ENCODE results near the gene EXOSC3. TPM values are rescaled to one million over a fixed set of nuclear protein-coding genes. Genes with fewer than 3 reads are reported as not detected.

EXOSC3 gene
- total and polyA plus RNA-seq, 10 of the 15 experiments (the other 5 are each of a cell fraction or from before 2014, with no cell fraction given) = 8.2 to 161 (median 61.4) TPM

DNA sequence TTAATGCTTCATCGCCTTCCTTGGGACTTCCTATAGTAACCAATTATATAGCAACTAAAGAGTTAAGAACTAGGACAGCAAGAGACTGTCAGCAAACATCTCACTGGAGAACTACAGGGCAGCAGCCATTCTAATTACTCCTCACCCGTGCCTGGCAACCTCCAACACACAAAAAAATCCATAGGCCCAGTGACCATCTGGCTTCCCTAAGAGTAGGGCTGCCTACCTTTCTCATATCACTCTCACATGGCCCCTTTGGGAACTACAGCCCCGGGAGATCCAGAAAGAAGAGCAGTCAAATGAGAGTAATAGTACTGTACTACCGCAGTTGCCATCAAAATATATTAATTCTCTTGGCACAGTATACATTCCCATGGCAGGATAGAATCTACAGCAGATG, 21.4 kb upstream of the EXOSC3 start:
- Histone ChIP-seq H2AFZ (ENCODE audit: control insufficient read depth, low read depth, low read length) (no peak overlapping the region), H3K27ac (ENCODE audit: control insufficient read depth, insufficient read depth) (no peak overlapping the region), H4K20me1 (ENCODE audit: control insufficient read depth, insufficient read depth) (peaks cover 3% of the 10 kb centered on the region; the same call in 1 of the 2 replicates), H3K36me3 (ENCODE audit: control insufficient read depth in 2 of 2, insufficient read depth in 2 of 2, low read length in 1 of 2) (0 out of 4 replicates have a peak, but pooled peaks cover 0 to 2% of the 10 kb centered on the region in 2 experiments), H3K9me3 (replicated peaks; ENCODE audit: control insufficient read depth, insufficient read depth, low read length) (no peaks in the 10 kb centered on the region), H3K4me2 (ENCODE audit: control insufficient read depth, insufficient read depth) (no peak overlapping the region), H3K79me2 (ENCODE audit: control insufficient read depth, insufficient read depth, low read length) (peaks cover 38% of the 10 kb centered on the region), H3K4me1 (ENCODE audit: control insufficient read depth, insufficient read depth, low read length) (0 out of 2 replicates have a peak, but pooled peaks cover 3% of the 10 kb centered on the region), H3K4me3 (no peak overlapping the region), H3K27me3 (replicated peaks in 1 of 2; ENCODE audit: control insufficient read depth in 2 of 2, insufficient read depth in 2 of 2, low read length in 1 of 2) (no peaks in the 10 kb centered on the region), H3K9ac (ENCODE audit: control insufficient read depth, insufficient read depth, low read length) (no peak overlapping the region)
- DNase-seq (ENCODE audit: low read depth, low spot score) = no peak
- CTCF ChIA-PET = no interaction called here
- POLR2A ChIA-PET = no interaction called here
- ATAC-seq = no peak; the same call in 2 of the 3 replicates
- no peak for FAIRE-seq
- intact Hi-C loops (cut with micrococcal nuclease; ENCODE audit: unreplicated experiment) (no loop called here), in situ Hi-C loops (cut with MboI) (no loop called here)
- no TSS peak for BruUV-seq (replicated peaks)
- no peak for TF ChIP-seq SMAD1 (IDR thresholded peaks at IDR 0.05; ENCODE audit: low read depth, partially characterized antibody)
- TF ChIP-seq, protein P1, sequence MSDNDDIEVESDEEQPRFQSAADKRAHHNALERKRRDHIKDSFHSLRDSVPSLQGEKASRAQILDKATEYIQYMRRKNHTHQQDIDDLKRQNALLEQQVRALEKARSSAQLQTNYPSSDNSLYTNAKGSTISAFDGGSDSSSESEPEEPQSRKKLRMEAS (IDR thresholded peaks at IDR 0.05; ENCODE audit: low read depth, low read length) = no peak
- TF ChIP-seq, protein P2, sequence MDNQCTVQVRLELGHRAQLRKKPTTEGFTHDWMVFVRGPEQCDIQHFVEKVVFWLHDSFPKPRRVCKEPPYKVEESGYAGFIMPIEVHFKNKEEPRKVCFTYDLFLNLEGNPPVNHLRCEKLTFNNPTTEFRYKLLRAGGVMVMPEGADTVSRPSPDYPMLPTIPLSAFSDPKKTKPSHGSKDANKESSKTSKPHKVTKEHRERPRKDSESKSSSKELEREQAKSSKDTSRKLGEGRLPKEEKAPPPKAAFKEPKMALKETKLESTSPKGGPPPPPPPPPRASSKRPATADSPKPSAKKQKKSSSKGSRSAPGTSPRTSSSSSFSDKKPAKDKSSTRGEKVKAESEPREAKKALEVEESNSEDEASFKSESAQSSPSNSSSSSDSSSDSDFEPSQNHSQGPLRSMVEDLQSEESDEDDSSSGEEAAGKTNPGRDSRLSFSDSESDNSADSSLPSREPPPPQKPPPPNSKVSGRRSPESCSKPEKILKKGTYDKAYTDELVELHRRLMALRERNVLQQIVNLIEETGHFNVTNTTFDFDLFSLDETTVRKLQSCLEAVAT (IDR thresholded peaks at IDR 0.05) = no peak
- TF ChIP-seq RAD51 (IDR thresholded peaks at IDR 0.05) = no peak
- TF ChIP-seq JUNB (IDR thresholded peaks at IDR 0.05) = no peak
- TF ChIP-seq SMAD5 (IDR thresholded peaks at IDR 0.05; ENCODE audit: low read depth) = no peak
- TF ChIP-seq HDGF (IDR thresholded peaks at IDR 0.05) = no peak
- TF ChIP-seq, protein P3, sequence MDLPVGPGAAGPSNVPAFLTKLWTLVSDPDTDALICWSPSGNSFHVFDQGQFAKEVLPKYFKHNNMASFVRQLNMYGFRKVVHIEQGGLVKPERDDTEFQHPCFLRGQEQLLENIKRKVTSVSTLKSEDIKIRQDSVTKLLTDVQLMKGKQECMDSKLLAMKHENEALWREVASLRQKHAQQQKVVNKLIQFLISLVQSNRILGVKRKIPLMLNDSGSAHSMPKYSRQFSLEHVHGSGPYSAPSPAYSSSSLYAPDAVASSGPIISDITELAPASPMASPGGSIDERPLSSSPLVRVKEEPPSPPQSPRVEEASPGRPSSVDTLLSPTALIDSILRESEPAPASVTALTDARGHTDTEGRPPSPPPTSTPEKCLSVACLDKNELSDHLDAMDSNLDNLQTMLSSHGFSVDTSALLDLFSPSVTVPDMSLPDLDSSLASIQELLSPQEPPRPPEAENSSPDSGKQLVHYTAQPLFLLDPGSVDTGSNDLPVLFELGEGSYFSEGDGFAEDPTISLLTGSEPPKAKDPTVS (IDR thresholded peaks at IDR 0.05; ENCODE audit: low read depth, low read length) = no peak
- TF ChIP-seq MEF2B (IDR thresholded peaks at IDR 0.05; ENCODE audit: partially characterized antibody, poor library complexity, severe bottlenecking) = no peak
- no peak for TF ChIP-seq SUPT20H (IDR thresholded peaks at IDR 0.05; ENCODE audit: borderline replicate concordance, control insufficient read depth, low read depth, low read length)
- no peak for TF ChIP-seq POLR2AphosphoS5 (IDR thresholded peaks at IDR 0.05; ENCODE audit: low read length)
- 72% methylated on average over 4 of the region's 4 CpGs for WGBS (ENCODE audit: insufficient coverage, insufficient replicate concordance, low lambda C conversion rate, missing lambda C conversion rate)
- RAD21 ChIA-PET (ENCODE audit: unreplicated experiment) = no interaction called here
- SMC1A ChIA-PET (ENCODE audit: uncharacterized antibody, unreplicated experiment) = interaction anchor here (0.9 kb wide), 1 partner anchor 48 kb away, joined by 3 read pairs; no protein-coding TSS in a partner anchor
